Panc1 (cell line): ENCODE measurements around the gene PIGW.
"Not testable (repeated sequence)": the region's sequence is repeated elsewhere in the genome, so short reads cannot be mapped to it uniquely, and the experiment has no call there.

ENCODE experiments used
- CTCF ChIP-seq: fragments of 450-650 bp; IDR thresholded peaks from 2 replicates; pipeline ENCODE4 v1.5.1; 2017; ENCODE audit warnings: mild to moderate bottlenecking
- POLR2AphosphoS5 ChIP-seq: IDR thresholded peaks from 2 replicates; pipeline ENCODE4 v1.6.1; 2012; ENCODE audit warnings: mild to moderate bottlenecking, low read depth, low read length, moderate library complexity
- REST ChIP-seq, 2 experiments: IDR thresholded peaks; 2 replicates each; pipeline ENCODE4 v1.6.1; 2011 to 2012; ENCODE audit warnings: low read depth in 2 of 2, control low read depth in 1 of 2, low read length in 1 of 2, mild to moderate bottlenecking in 1 of 2, moderate library complexity in 1 of 2; ENCODE audit not compliant: insufficient read depth in 1 of 2

- TF ChIP-seq CTCF; POLR2AphosphoS5; REST (IDR thresholded peaks at IDR 0.05; ENCODE audit: insufficient read depth in 1 of 2, low read depth in 2 of 2, low read length in 1 of 2): not testable (repeated sequence)
Measured at GRCh38 chr17:36508439-36508838, 26.3 kb upstream of the PIGW start.
